ENCODE results near the gene SV2A.

DNA sequence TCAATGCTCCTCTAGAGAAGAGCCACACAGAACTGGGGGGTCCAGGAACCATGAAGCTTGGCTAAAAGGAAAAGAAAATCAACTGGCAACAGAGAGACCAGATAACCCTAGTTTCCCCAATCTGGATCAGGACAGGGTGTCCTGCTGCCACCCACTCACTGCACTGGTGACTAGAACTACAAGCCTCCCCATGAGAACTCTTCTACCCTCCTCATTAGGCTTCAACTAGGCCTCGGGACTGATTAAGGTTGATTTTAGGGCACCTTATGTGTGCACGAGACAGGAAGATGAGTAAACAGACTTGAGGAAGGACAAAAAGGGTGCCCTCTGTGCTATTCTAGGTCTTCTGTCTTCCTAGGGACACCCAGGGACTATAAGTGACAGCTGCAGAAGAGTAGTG is 12.2 kb upstream of the SV2A start:
- TF ChIP-seq CSDC2 (CRISPR knock-in tag; IDR thresholded peaks at IDR 0.05) (no peak), OSR1 (CRISPR knock-in tag; IDR thresholded peaks at IDR 0.05) (no peak), ZFP3 (CRISPR knock-in tag; IDR thresholded peaks at IDR 0.05) (no peak), TSHZ2 (CRISPR knock-in tag; IDR thresholded peaks at IDR 0.05) (no peak), RARB (CRISPR knock-in tag; IDR thresholded peaks at IDR 0.05) (no peak), PPARA (CRISPR knock-in tag; IDR thresholded peaks at IDR 0.05; ENCODE audit: borderline replicate concordance) (no peak)
- TF ChIP-seq, protein P1, sequence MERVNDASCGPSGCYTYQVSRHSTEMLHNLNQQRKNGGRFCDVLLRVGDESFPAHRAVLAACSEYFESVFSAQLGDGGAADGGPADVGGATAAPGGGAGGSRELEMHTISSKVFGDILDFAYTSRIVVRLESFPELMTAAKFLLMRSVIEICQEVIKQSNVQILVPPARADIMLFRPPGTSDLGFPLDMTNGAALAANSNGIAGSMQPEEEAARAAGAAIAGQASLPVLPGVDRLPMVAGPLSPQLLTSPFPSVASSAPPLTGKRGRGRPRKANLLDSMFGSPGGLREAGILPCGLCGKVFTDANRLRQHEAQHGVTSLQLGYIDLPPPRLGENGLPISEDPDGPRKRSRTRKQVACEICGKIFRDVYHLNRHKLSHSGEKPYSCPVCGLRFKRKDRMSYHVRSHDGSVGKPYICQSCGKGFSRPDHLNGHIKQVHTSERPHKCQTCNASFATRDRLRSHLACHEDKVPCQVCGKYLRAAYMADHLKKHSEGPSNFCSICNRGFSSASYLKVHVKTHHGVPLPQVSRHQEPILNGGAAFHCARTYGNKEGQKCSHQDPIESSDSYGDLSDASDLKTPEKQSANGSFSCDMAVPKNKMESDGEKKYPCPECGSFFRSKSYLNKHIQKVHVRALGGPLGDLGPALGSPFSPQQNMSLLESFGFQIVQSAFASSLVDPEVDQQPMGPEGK (CRISPR knock-in tag; IDR thresholded peaks at IDR 0.05; ENCODE audit: borderline replicate concordance) = no peak
